Forelimb muscle (tissue), 1 donor: ENCODE data around the gene PNPLA4. TPM values are rescaled to one million over a fixed set of nuclear protein-coding genes. Genes with fewer than 3 reads are reported as not detected.

Source experiments
- DNase-seq: peaks from one replicate; pipeline ENCODE4 v3.0.0-alpha.2; 2013; ENCODE audit warnings: low read depth
- polyA plus RNA-seq: library from polyadenylated mRNA; unstranded; fragments of 120-200 nt; gene quantifications from one replicate; pipeline ENCODE4 v1.2.1, GENCODE V29; 2013; ENCODE audit not compliant: insufficient read length

The PNPLA4 gene
- polyA plus RNA-seq, 1 donor = 11.7 TPM

DNA sequence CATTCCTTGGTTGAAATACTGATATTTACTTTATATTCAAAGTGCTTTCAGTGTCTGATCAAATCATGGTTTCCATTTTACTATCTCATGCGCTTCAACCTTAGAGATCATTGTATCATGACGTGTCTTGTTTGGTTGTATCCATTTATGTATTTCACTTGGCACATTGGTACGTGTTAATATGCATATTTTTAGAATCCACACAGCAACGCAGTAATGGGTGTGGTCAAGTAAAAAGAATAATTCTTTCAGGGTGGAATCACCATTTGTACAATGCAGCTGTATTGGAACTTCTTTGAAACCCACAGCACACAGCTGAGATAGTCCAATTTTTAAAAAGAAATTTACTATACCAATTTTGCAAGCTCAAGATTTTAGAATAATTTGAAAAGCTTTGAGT is 55.2 kb downstream of the PNPLA4 start:
- no peak for DNase-seq

DNA sequence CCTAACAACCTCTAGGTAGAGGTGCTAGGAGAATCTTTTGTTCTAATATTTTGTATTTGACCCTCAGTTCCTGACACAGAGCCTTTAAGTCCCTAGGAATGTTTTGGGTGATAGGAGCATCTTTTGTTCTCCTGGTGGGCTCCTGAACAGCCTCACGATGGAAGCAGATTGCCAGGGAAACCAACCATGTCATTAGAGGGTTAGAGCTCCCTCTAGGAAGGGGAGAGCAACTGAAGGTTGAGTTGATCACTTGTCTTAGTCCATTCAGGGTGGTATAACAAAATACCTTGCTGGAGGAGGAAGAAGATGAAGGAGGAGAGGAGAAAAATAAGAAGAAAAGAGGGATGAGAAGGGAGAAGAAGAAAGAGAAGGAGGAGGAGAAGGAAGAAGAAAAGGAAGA is 75.0 kb downstream of the PNPLA4 start:
- DNase-seq = no peak

Other genes starting within 250 kb of the PNPLA4 start
- not detected for gene VCX, start 84.2 kb downstream of the PNPLA4 start, polyA plus RNA-seq
- gene VCX2, start 243.9 kb upstream of the PNPLA4 start, polyA plus RNA-seq = not detected